UCSD-AML1 (cell line): Measurements from ENCODE around the gene NEDD4L.

Source experiments
- DNase-seq: peaks from one replicate; lab custom pipeline; 2025; ENCODE audit not compliant: unreplicated experiment; lab: John Stamatoyannopoulos, UW

NEDD4L gene

GRCh38 chr18:58309610-58310239 lies 265.7 kb downstream of the NEDD4L start:
- no peak for DNase-seq

- DNase-seq: no peak
These were observed 266.5 kb downstream of the NEDD4L start for GRCh38 chr18:58310517-58310916.

- no peak for DNase-seq
These were observed 267.4 kb downstream of the NEDD4L start for GRCh38 chr18:58311390-58311789.

- DNase-seq: no peak
These were observed 269.5 kb downstream of the NEDD4L start for GRCh38 chr18:58313491-58314032.

GRCh38 chr18:58314284-58314683 lies 270.3 kb downstream of the NEDD4L start:
- no peak for DNase-seq

- DNase-seq: no peak
These were observed 271.0 kb downstream of the NEDD4L start for GRCh38 chr18:58315041-58315440.

GRCh38 chr18:58315739-58316215 lies 271.8 kb downstream of the NEDD4L start:
- DNase-seq: no peak

- DNase-seq: no peak
These were observed 272.6 kb downstream of the NEDD4L start for GRCh38 chr18:58316396-58317342.

GRCh38 chr18:58319719-58320118 lies 275.7 kb downstream of the NEDD4L start:
- no peak for DNase-seq

GRCh38 chr18:58320907-58321561 lies 277.0 kb downstream of the NEDD4L start:
- no peak for DNase-seq

GRCh38 chr18:58321986-58322385 lies 278.0 kb downstream of the NEDD4L start:
- DNase-seq: no peak

GRCh38 chr18:58322464-58322863 lies 278.4 kb downstream of the NEDD4L start:
- DNase-seq: no peak

GRCh38 chr18:58323866-58324762 lies 280.1 kb downstream of the NEDD4L start:
- no peak for DNase-seq

- no peak for DNase-seq
These were observed 280.9 kb downstream of the NEDD4L start for GRCh38 chr18:58324824-58325480.

GRCh38 chr18:58325494-58325893 lies 281.5 kb downstream of the NEDD4L start:
- DNase-seq: no peak

- no peak for DNase-seq
These were observed 290.0 kb downstream of the NEDD4L start for GRCh38 chr18:58334061-58334460.

GRCh38 chr18:58335223-58335622 lies 291.2 kb downstream of the NEDD4L start:
- no peak for DNase-seq

GRCh38 chr18:58335821-58336220 lies 291.8 kb downstream of the NEDD4L start:
- DNase-seq: no peak

- DNase-seq: no peak
These were observed 292.6 kb downstream of the NEDD4L start for GRCh38 chr18:58336605-58337004.

GRCh38 chr18:58337285-58337684 lies 293.3 kb downstream of the NEDD4L start:
- DNase-seq: no peak
